Measurements from ENCODE around the gene NPBWR2. TPM values are rescaled to one million over a fixed set of nuclear protein-coding genes. Genes with fewer than 3 reads are reported as not detected.

The NPBWR2 gene
- total RNA-seq, 1 experiment from 2014 or later, result not detected

- Mint-ChIP-seq H3K4me1 (peaks cover 30% of the 10 kb centered on the region), H3K9me3 (no peaks in the 10 kb centered on the region), H3K4me3 (peak overlapping the region; percentile 55), H3K27me3 (ENCODE audit: low read depth) (peaks cover 54% of the 10 kb centered on the region), H3K36me3 (no peaks in the 10 kb centered on the region), H3K27ac (no peak overlapping the region)
- ChIA-PET CTCF (interaction anchor here (1.1 to 5.6 kb wide), 9 partner anchors 19 to 141 kb away, joined by 4 to 119 read pairs (median 17); partner anchors contain the start of genes C20orf204, PRPF6 and SAMD10), POLR2A (no interaction called here)
- peak; percentile 45 for DNase-seq (ENCODE audit: low spot score)
- ATAC-seq, result peak; percentile 7; the same call in 1 of the 2 replicates
- no peak for TF ChIP-seq HMGA2 (CRISPR knock-in tag; IDR thresholded peaks at IDR 0.05)
- TF ChIP-seq PRDM15 (CRISPR knock-in tag; IDR thresholded peaks at IDR 0.05), result peak; percentile 82
- 0 out of 2 replicates have a peak, but pooled peaks have one; percentile 15 for TF ChIP-seq USF1 (CRISPR knock-in tag; IDR thresholded peaks at IDR 0.05)
Observed at GRCh38 chr20:64082126-64082731, 25.1 kb downstream of the NPBWR2 start.

GRCh38 chr20:64081624-64081964, 25.8 kb downstream of the NPBWR2 start:
- peak overlapping the region; percentile 20; the same call in 1 of the 2 replicates for H3K4me3 Mint-ChIP-seq
- TF ChIP-seq JAZF1 (CRISPR knock-in tag; IDR thresholded peaks at IDR 0.05) (no peak), ZBTB43 (CRISPR knock-in tag; IDR thresholded peaks at IDR 0.05) (no peak), ZNF263 (CRISPR knock-in tag; IDR thresholded peaks at IDR 0.05; ENCODE audit: low read depth) (no peak), HMGA2 (CRISPR knock-in tag; IDR thresholded peaks at IDR 0.05) (no peak), USF1 (CRISPR knock-in tag; IDR thresholded peaks at IDR 0.05) (no peak), GTF2I (CRISPR knock-in tag; conservative IDR thresholded peaks at IDR 0.05) (no peak), SMAD3 (CRISPR knock-in tag; IDR thresholded peaks at IDR 0.05; ENCODE audit: borderline replicate concordance) (no peak), TCF7 (CRISPR knock-in tag; IDR thresholded peaks at IDR 0.05; ENCODE audit: low read depth) (no peak), NR3C1 (CRISPR knock-in tag; conservative IDR thresholded peaks at IDR 0.05; ENCODE audit: low read depth) (no peak), ATF1 (CRISPR knock-in tag; IDR thresholded peaks at IDR 0.05) (no peak), ESRRA (CRISPR knock-in tag; IDR thresholded peaks at IDR 0.05; ENCODE audit: borderline replicate concordance) (no peak), CREM (CRISPR knock-in tag; IDR thresholded peaks at IDR 0.05) (no peak), ATF2 (CRISPR knock-in tag; IDR thresholded peaks at IDR 0.05; ENCODE audit: borderline replicate concordance, low read depth) (no peak), TP53 (CRISPR knock-in tag; IDR thresholded peaks at IDR 0.05) (no peak), ZSCAN18 (CRISPR knock-in tag; IDR thresholded peaks at IDR 0.05) (no peak), OVOL2 (CRISPR knock-in tag; IDR thresholded peaks at IDR 0.05; ENCODE audit: borderline replicate concordance) (no peak), RELA (CRISPR knock-in tag; IDR thresholded peaks at IDR 0.05; ENCODE audit: borderline replicate concordance) (no peak), ZNF512 (CRISPR knock-in tag; IDR thresholded peaks at IDR 0.05; ENCODE audit: borderline replicate concordance) (no peak), E2F4 (CRISPR knock-in tag; IDR thresholded peaks at IDR 0.05; ENCODE audit: borderline replicate concordance, low read depth) (no peak), ZNF232 (CRISPR knock-in tag; IDR thresholded peaks at IDR 0.05) (no peak)
- ATAC-seq (no peak), DNase-seq (ENCODE audit: low spot score) (no peak)
- H3K36me3 Mint-ChIP-seq, result no peaks in the 10 kb centered on the region
- H3K9me3 Mint-ChIP-seq, result no peaks in the 10 kb centered on the region
- peaks cover 30% of the 10 kb centered on the region for H3K4me1 Mint-ChIP-seq
- no peak overlapping the region for H3K27ac Mint-ChIP-seq
- CTCF ChIA-PET, result interaction anchor here (2.7 to 4.2 kb wide), 6 partner anchors 15 to 101 kb away, joined by 10 to 119 read pairs (median 16); partner anchors contain the start of genes PRPF6 and SAMD10
- H3K27me3 Mint-ChIP-seq (ENCODE audit: low read depth), result peaks cover 54% of the 10 kb centered on the region
- POLR2A ChIA-PET, result no interaction called here

All from WTC11 (cell line).